G401 (cell line): Measurements from ENCODE around the gene CEBPZOS. TPM values are rescaled to one million over a fixed set of nuclear protein-coding genes. Genes with fewer than 3 reads are reported as not detected.
"Not testable (repeated sequence)": the region's sequence is repeated elsewhere in the genome, so short reads cannot be mapped to it uniquely, and the experiment has no call there.

ENCODE experiments used
- DNase-seq: peaks from one replicate; pipeline ENCODE4 v3.0.0-alpha.2; 2015; ENCODE audit warnings: low spot score
- in situ Hi-C: cut with HindIII; loops from 2 replicates; pipeline ENCODE4 v1.10.0; 2016; ENCODE audit warnings: low sequenced_read_pairs, mixed read lengths
- total RNA-seq: library from RNA; depleted of rRNA; stranded (reverse); fragments of >200 nt; shearing (Covaris generic); gene quantifications from 2 replicates; pipeline ENCODE4 v1.2.3, GENCODE V29; 2014

The CEBPZOS gene
- total RNA-seq, 1 experiment from 2014 or later = 15.9 TPM

DNA sequence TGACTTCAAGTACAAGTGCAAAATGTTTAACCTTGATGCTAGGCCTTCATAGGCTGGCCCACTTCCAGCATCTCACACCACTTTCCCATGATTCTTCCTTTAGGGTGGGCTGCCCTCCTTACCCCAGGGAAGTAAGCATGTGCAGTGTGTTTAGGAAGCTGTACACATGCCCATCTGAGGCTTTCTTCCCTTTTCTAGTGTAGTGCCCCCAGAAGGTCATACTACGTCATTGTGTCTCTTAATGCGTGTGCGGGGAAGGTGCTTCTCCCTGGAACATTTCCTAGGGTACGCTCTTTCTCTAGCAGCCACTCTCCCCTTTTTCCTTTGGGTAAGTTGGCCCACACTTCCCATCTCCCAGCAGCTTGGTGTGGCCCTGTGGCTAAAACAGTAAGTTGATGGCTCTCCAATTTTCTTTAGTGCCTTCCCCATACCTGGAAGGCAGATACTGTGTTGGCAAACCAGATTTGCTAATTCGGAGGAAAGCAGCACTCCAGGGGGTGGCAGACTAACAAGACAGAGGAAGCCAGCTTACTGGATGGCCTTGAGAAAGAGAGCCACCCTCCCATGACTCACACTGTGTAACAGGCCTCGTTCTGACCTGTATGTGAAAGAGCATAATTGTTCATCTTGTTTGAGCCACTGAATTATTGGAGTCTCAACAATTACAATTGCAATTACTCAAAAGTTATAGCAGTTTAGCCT lies 6.7 kb upstream of the CEBPZOS start:
- in situ Hi-C loops = no loop called here
- DNase-seq = no peak

DNA sequence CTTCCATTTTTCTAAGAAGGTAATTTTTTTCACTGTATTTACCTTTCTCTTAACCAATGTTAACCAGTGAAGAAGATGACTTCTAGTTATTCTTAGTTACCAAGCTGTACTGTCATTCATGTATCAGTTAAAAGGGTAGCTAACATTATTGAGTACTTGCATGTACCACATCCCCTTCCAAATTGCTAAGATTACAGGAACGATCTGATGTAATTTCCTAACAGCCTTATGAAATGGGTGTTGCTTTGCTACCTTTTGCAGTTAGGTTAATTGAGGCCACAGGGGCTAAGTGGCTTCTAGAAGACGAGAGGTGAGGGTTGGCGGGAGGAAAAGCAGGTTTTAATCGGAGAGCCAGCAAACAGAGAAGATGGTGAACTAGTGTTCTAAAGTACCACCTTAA lies 6.0 kb upstream of the CEBPZOS start:
- in situ Hi-C loops = no loop called here
- DNase-seq = no peak

DNA sequence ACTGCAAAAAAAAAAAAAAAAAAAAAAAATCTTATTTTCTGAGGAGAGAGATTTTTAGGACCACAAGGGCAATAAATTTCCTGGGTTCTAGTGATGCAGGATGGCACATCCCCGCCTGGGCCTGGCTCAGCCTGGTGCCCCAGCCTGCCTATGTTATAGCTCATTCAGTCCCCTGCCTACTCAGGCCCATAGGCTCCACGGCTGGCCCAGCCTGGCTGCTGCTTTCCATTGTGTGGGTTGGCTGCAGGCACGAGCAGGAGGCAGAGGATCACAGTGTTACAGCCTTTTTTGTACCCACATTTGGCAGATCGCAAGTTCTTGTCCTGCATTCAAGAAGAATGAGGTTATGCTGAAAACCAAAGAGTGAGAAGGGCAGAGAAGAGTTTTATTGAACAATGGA lies 5.0 kb upstream of the CEBPZOS start:
- in situ Hi-C loops = no loop called here
- no peak for DNase-seq

DNA sequence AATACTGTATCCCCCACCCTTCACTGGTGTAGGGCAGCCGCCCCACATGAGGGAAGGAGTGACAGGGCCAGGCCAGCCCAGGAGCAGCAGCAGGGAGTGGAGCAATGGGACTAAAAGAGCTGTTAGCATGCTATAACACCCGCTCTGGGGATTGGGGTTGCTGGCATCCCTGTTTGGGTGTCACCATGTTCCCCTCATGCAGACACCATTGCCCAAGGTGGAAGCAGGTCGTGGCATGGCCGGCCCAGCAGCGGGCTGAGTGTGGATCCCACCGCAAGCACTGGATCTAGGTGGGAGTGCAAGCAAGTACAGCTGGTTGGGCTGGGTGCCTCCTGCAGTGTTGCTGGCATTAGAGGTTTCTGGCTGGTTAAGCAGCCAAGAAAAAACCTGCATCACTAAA lies 4.5 kb upstream of the CEBPZOS start:
- in situ Hi-C loops = no loop called here
- DNase-seq = no peak

- DNase-seq = no peak
- in situ Hi-C loops = no loop called here
Measured at GRCh38 chr2:37192551-37192950, 3.7 kb upstream of the CEBPZOS start.

GRCh38 chr2:37195862-37196319 lies 405 bp upstream of the CEBPZOS start:
- DNase-seq, in situ Hi-C loops: not testable (repeated sequence)

DNA sequence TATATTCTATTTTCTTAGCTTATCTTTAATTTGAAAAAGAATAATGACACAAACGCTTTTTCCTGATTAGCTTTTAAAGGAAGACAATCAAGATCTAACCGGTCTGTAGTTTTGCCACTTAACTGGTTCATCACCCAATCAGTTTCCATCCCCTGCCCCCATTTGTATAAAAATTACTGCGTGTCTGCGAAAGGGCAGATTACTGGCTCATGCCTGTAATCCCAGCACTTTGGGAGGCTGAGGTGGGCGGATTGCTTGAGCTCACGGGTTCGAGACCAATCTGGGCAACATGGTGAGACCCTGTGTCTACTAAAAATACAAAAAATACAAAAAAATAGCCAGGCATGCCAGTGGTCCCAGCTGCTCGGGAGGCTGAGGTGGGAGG lies 2.4 kb downstream of the CEBPZOS start:
- no peak for DNase-seq
- in situ Hi-C loops = no loop called here

- in situ Hi-C loops = no loop called here
- DNase-seq = no peak
Measured at GRCh38 chr2:37201208-37201607, 4.9 kb downstream of the CEBPZOS start.

GRCh38 chr2:37201766-37202165 lies 5.5 kb downstream of the CEBPZOS start:
- no peak for DNase-seq
- in situ Hi-C loops = no loop called here

- DNase-seq = no peak
- in situ Hi-C loops = no loop called here
Measured at GRCh38 chr2:37203708-37204107, 7.4 kb downstream of the CEBPZOS start.

GRCh38 chr2:37205071-37205661 lies 8.9 kb downstream of the CEBPZOS start:
- DNase-seq, in situ Hi-C loops: not testable (repeated sequence)

- DNase-seq = no peak
- in situ Hi-C loops = no loop called here
Measured at GRCh38 chr2:37205689-37206341, 9.5 kb downstream of the CEBPZOS start.

GRCh38 chr2:37206760-37207159 lies 10.5 kb downstream of the CEBPZOS start:
- DNase-seq, in situ Hi-C loops: not testable (repeated sequence)

DNA sequence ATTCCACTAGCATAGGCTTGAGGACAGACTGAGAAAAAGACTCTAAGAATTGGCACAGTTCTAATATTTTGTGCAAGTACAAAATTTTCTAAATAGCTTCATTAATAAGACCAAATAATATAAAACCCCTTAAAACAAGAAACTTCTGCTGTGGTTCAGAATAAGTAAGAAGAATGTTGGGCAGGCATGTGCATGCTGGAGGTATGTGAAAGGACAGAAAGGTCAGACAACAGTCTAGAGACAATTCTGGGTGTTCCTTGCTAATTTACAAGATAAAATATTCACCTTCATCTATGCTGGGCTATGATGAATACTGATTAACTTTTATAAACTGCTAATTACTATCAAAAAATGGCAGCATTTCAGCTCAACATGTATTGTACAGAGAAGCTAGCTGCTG lies 14.9 kb downstream of the CEBPZOS start:
- no peak for DNase-seq
- in situ Hi-C loops = no loop called here

- no peak for DNase-seq
- in situ Hi-C loops = no loop called here
Measured at GRCh38 chr2:37211939-37212338, 15.6 kb downstream of the CEBPZOS start.

- DNase-seq = no peak
- in situ Hi-C loops = no loop called here
Measured at GRCh38 chr2:37215250-37215649, 19.0 kb downstream of the CEBPZOS start.

GRCh38 chr2:37219046-37219445 lies 22.8 kb downstream of the CEBPZOS start:
- in situ Hi-C loops = no loop called here
- DNase-seq = no peak

DNA sequence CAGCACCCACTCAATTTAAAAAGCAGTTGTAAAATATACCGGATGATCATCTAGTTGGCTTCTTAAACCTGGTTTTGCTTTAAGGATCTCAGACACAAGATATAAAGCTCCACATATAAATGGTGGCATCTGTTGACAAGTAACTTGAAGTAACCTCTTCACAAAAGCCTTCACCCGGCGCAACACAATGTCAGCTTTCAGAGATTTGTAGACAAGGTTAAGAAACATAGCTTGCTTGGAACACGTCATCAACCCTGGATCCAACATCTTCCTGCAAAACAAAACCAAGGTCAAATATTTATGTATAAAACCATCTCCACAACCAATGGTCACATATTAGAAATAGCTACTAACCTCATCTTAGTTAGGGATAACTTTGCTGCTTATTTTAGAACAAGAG lies 26.8 kb downstream of the CEBPZOS start:
- in situ Hi-C loops = no loop called here
- no peak for DNase-seq

DNA sequence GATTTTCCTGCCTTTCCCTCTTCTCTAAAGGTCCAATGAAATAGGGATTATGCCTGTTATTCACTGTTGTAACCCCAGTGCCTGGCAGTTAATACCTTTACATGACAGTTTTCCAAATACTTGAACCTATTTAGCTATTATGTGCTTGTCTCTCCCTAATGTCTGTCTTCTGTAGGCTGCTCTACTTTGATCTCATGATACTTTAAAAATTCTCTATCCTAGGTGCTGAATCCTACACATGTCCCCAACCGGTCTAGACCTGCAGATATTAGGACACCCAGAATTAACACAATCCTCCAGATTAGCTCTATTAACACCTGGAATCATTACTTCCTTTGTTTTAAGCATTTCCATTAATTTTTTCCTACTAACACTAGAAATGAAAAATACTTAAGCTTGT lies 27.8 kb downstream of the CEBPZOS start:
- no peak for DNase-seq
- in situ Hi-C loops = no loop called here

GRCh38 chr2:37225129-37225528 lies 28.8 kb downstream of the CEBPZOS start:
- in situ Hi-C loops, DNase-seq: not testable (repeated sequence)

DNA sequence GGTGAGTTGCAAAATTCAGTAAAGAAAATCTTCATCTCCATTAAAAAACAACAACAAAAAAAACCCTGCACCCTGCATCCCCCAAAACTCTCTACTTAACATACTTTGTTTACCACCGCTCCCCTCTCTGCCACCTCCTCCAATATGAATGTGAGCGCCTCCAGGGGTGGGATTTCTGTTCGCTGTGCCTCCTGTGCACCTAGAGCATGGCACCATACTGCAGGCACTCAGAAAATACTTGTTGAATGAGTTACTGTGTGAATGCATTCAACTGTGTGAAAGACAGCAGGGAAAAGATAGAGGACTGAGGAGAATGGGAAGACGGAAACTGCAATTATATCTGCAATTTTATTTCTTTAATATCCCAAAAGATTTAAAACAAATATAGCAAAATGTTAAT lies 30.6 kb downstream of the CEBPZOS start:
- no peak for DNase-seq

More for the DNA sequence above, 30.6 kb downstream of the CEBPZOS start:
- in situ Hi-C loops = no loop called here
